GM20000 (cell line): ENCODE measurements around the gene C1QTNF4.
A peak's percentile ranks its signal among the peaks of the same experiment; 100 is the strongest.
"Not testable (repeated sequence)": the region's sequence is repeated elsewhere in the genome, so short reads cannot be mapped to it uniquely, and the experiment has no call there.

Experiments used
- DNase-seq: peaks from one replicate; pipeline ENCODE4 v3.0.0; 2012; ENCODE audit warnings: low spot score
- TF ChIP-seq, protein P1 (sequence below): IDR thresholded peaks from 2 replicates; pipeline ENCODE4 v1.5.1; 2012; ENCODE audit warnings: mild to moderate bottlenecking, control low read depth; ENCODE audit errors: extremely low read depth, missing control alignments

C1QTNF4 gene

DNA sequence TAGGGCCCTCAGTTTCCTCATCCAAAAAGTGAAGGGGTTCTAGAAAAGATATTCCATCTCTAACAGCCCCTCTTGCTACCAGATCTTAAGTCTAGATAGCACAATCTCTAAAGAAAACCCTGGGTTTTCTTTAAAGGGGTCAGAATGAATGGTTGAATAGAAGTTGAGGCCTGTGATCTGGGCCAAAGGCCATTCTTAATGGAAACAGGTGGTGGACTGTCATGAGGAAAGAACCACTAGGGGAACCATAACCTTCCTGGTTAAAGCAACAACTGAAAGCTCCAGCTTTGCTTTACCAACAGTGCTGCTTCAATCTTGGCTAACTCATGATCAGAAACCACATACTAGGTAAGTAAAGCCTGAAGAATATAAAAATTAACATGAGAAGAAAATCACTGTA lies 43.1 kb downstream of the C1QTNF4 start:
- DNase-seq = peak; percentile 54
- TF ChIP-seq, protein P1, sequence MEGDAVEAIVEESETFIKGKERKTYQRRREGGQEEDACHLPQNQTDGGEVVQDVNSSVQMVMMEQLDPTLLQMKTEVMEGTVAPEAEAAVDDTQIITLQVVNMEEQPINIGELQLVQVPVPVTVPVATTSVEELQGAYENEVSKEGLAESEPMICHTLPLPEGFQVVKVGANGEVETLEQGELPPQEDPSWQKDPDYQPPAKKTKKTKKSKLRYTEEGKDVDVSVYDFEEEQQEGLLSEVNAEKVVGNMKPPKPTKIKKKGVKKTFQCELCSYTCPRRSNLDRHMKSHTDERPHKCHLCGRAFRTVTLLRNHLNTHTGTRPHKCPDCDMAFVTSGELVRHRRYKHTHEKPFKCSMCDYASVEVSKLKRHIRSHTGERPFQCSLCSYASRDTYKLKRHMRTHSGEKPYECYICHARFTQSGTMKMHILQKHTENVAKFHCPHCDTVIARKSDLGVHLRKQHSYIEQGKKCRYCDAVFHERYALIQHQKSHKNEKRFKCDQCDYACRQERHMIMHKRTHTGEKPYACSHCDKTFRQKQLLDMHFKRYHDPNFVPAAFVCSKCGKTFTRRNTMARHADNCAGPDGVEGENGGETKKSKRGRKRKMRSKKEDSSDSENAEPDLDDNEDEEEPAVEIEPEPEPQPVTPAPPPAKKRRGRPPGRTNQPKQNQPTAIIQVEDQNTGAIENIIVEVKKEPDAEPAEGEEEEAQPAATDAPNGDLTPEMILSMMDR = no peak

DNA sequence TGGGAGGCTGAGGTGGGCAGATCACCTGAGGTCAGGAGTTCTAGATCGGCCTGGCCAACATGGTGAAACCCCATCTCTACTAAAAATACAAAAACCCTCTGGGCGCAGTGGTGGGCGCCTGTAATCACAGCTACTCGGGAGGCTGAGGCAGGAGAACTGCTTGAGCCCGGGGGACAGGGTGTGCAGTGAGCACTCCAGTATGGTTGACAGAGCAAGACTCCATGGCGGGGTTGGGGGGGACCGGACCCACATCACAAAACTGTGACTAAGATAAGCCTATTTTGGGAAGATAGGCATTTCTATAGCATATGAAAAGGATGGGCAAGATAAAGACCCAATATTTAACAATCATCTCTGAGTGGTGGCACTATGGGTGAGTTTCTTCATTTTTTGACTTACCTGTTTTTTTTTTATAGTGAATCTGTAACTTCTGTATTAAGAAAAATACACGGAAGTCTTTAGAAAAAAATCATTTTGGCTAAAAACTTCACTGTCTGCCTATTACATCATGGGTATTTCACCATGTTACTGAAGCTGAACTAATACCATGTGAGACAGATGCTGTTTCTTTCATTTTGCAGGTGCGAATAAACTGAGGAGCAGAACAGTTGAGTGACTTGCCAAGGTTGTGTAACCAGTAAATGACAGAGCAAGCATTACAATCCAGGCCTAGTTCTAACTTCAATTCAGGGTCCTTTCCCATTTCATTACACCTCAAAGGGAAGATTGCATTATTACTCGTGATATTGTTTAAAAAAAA lies 43.7 kb downstream of the C1QTNF4 start:
- DNase-seq = no peak
- TF ChIP-seq, protein P1 = no peak

DNA sequence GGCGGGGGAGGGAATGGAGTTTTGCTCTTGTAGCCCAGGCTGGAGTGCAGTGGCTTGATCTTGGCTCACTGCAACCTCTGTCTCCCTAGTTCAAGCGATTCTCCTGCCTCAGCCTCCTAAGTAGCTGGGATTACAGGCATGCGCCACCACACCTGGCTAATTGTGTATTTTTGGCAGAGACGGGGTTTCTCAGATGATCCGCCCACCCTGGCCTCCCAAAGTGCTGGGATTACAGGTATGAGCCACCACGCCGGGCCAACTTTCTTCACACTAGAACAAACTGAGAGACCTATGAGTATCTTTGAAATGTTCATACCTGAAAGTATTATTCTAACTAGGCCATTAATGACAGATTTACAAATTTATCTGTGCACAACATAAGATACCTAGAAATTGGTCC lies 47.9 kb downstream of the C1QTNF4 start:
- DNase-seq = not testable (repeated sequence)

DNA sequence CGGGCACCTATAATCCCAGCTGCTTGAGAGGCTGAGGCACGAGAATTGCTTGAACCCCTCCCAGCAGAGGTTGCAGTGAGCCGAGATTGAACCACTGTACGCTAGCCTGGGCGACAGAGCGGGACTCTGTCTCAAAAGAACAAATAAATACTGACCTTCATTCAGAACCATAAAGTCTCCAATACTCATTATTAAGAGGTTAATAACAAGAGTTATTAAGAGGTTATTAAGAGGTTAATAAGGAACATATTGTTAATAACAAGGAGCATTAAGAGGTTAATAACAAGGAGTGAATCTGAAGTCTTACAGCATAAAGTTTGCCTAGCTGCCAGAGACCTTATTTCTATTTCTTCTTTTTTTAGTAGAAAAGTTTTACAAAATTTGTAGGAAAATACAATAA lies 48.9 kb downstream of the C1QTNF4 start:
- TF ChIP-seq, protein P1 = no peak

DNA sequence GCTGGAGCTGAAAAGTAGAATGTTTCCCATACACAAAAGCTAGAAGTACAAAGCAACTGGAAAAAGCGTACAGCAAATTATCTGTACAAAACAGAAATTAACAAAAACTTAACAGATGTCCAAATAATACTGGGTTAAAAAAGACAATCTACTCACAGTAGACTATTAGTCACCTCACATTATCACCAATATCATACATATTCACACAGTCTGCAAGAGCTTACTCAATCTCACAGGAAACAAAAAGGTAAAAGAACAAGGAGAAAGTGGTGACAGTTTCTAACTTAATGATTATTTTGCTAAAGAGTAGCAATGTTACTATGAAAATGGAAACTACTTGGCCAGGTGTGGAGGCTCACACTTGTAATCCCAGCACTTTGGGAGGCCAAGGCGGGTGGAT lies 53.1 kb downstream of the C1QTNF4 start:
- DNase-seq = no peak

More for the DNA sequence above, 48.9 kb downstream of the C1QTNF4 start:
- DNase-seq = no peak

DNA sequence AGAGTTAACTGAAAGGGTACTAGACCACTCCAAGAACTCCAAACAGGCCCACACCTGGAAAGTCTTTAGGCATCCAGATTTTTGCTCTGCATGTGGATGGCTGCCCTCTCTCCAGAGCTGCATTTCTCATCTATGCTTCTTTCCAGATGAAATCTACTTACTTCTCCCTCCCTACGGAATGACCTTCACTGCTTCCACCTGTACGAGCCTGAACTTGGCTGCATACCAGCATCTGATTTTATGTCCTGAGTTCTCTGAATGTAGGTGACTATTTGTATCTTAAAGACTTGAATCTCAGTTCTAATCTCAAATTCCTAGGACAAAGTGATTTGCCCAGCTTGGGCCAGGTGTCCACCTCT lies 54.6 kb downstream of the C1QTNF4 start:
- DNase-seq = no peak
- TF ChIP-seq, protein P1 = no peak

More for the DNA sequence above, 53.1 kb downstream of the C1QTNF4 start:
- TF ChIP-seq, protein P1 = no peak
